ENCODE measurements around the gene C1RL.
"Not testable (repeated sequence)": the region's sequence is repeated elsewhere in the genome, so short reads cannot be mapped to it uniquely, and the experiment has no call there.

The C1RL gene

GRCh38 chr12:7072554-7072953 lies 36.5 kb downstream of the C1RL start:
- H3K4me1 Mint-ChIP-seq: no peaks in the 10 kb centered on the region
- no peak overlapping the region for H3K27ac Mint-ChIP-seq
- ATAC-seq (no peak), DNase-seq (no peak)
- no peaks in the 10 kb centered on the region for H3K9me3 Mint-ChIP-seq
- no peak overlapping the region for H3K4me3 Mint-ChIP-seq
- H3K27me3 Mint-ChIP-seq: peaks cover 23% of the 10 kb centered on the region

DNA sequence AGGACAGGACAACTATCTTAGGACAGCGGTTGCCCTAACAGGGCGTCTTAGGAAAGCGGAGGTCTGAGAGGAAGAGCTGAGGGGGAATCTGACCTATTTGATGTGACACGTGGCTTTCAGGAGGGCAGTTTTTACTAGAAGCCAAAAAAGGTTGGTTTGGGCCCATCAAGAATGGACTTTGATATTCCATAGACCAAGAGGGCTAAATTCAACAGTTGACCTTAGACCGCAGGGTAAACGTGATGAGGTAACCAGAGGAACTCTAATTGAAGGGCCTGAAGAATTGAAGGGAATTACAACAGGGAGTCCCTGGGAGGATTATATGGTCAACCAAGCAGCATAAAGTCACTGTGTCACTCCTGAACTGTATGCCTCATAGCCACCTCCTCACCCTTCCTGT lies 37.0 kb downstream of the C1RL start:
- Mint-ChIP-seq H3K27ac (no peak overlapping the region), H3K9me3 (no peaks in the 10 kb centered on the region), H3K4me3 (no peak overlapping the region), H3K27me3 (peaks cover 23% of the 10 kb centered on the region), H3K4me1 (no peaks in the 10 kb centered on the region)
- ATAC-seq: no peak
- DNase-seq: no peak

DNA sequence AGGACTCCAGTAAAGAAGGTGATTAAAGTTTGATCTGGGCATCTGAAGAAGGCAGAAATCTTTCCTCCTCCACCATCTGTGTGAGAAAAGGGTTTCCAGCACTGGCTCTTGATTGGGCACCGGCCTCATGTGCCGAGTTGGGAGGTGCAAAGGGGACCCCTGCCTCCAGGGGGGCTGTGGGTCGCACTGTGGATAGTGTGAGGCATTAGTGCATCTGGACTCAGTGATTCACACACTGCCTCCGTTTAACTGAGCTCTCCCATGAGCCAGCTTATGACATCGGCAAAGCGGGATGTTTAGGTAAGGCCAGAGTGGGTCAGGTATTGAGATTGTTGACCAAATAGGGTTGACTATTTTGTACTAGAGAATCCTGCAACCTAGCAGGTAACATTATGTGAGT lies 39.6 kb downstream of the C1RL start:
- no peak overlapping the region for H3K27ac Mint-ChIP-seq
- H3K27me3 Mint-ChIP-seq: peaks cover 12% of the 10 kb centered on the region
- H3K4me3 Mint-ChIP-seq: no peak overlapping the region
- DNase-seq (no peak), ATAC-seq (no peak)
- H3K4me1 Mint-ChIP-seq: no peaks in the 10 kb centered on the region
- H3K9me3 Mint-ChIP-seq: no peaks in the 10 kb centered on the region

DNA sequence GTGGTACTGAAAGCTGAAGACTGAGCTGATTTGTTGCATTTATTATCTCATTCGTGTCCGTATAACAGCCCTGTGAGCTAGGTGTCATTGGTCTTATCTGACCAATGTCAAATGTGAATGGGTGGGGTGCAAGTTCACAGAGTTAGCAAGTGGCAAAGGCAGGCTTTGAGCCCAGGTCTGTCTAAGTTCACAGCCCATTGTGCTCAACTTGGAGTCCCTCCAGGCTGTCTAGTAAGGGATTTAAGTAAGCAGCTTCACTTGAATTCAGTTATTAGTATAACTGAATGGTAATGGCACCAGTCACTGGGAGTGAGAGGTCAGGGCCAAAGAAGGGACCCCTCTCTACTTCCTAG lies 40.0 kb downstream of the C1RL start:
- ATAC-seq: no peak
- Mint-ChIP-seq H3K9me3 (no peaks in the 10 kb centered on the region), H3K4me3 (no peak overlapping the region), H3K27ac (no peak overlapping the region), H3K4me1 (no peaks in the 10 kb centered on the region), H3K27me3 (peaks cover 12% of the 10 kb centered on the region)
- DNase-seq: no peak

DNA sequence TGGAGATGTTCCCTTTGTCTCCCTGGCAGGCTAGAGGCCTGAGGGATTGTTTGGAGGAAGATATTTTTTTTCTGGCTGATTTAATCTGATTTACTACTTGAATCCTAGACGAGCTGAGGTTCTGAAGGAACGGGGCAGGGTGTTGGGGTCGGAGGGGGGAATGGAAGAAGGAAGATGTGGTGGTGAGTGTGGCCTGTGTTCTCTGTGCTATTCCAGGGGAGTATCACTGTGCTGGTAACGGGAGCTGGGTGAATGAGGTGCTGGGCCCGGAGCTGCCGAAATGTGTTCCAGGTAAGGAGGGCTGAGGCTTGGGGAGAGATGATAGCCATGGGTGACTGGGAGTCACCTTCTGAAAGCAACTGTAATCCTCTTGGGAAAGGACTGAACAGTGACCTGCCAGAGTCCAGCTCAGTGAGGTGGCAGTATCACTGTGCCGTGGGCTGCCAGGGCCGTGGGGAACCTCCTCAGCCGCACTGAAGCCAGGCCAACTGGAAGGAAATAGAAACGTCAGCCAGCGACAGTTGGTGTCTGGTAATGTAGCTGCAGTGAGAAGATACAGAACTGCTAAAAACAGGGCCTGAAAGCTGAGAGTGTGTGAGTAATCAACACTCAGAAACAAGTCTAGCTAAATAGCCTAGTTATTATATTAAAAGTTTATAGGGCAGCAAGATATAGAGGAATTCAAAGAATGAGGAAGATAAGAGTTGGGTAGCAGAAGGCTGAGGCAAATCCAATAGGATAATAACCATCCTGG lies 40.6 kb downstream of the C1RL start:
- no peaks in the 10 kb centered on the region for H3K4me1 Mint-ChIP-seq
- no peaks in the 10 kb centered on the region for H3K9me3 Mint-ChIP-seq
- ATAC-seq (no peak), DNase-seq (no peak)
- H3K27me3 Mint-ChIP-seq: peaks cover 12% of the 10 kb centered on the region
- peak overlapping the region in 1 of 2 donors; percentile 60 for H3K27ac Mint-ChIP-seq
- no peak overlapping the region for H3K4me3 Mint-ChIP-seq

DNA sequence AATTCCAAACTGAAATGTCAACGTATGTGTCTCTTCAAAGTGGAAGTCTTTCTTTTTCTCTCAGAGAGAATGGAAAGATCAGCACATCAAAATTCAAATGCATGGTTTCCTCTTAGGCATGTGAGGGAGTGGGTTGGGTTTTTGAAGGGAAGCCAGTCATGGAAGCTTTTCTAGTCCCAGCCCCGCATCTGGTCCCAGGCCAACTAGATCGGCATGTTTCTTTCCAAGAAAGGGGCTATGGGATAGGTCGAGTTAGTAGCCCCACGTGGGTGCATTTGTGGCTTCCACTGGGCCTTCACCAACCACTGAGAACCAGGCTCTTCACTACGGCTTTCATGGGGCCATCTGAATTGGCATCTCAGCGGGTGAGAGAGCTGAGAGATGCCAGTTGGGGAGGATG lies 41.9 kb downstream of the C1RL start:
- Mint-ChIP-seq H3K4me1 (no peaks in the 10 kb centered on the region), H3K4me3 (no peak overlapping the region), H3K27me3 (peaks cover 6% of the 10 kb centered on the region), H3K27ac (no peak overlapping the region), H3K9me3 (no peaks in the 10 kb centered on the region)
- ATAC-seq (no peak), DNase-seq (no peak)

DNA sequence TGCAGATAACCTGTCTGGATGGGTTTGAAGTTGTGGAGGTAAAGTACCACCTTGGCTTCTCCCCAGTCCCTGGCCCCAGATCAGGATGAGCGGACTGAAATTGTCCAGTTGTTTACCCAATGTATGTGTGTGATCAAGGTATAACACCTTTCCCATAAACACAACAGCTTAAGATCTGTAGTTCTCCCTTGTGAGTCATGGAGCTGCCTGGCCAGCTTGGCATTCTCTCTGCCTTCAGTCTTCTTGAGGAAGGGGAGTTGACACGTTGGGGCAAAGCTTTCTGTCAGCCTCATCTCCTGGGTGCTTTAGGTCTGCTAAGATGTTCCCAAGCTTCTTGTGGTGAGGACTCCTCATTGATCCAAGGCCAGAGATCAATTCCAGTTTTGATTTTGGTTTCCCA lies 42.4 kb downstream of the C1RL start:
- no peak for ATAC-seq
- Mint-ChIP-seq H3K4me3 (no peak overlapping the region), H3K27ac (peak overlapping the region in 1 of 2 donors; percentile 29), H3K4me1 (no peaks in the 10 kb centered on the region), H3K9me3 (no peaks in the 10 kb centered on the region), H3K27me3 (peaks cover 2% of the 10 kb centered on the region)
- no peak for DNase-seq

DNA sequence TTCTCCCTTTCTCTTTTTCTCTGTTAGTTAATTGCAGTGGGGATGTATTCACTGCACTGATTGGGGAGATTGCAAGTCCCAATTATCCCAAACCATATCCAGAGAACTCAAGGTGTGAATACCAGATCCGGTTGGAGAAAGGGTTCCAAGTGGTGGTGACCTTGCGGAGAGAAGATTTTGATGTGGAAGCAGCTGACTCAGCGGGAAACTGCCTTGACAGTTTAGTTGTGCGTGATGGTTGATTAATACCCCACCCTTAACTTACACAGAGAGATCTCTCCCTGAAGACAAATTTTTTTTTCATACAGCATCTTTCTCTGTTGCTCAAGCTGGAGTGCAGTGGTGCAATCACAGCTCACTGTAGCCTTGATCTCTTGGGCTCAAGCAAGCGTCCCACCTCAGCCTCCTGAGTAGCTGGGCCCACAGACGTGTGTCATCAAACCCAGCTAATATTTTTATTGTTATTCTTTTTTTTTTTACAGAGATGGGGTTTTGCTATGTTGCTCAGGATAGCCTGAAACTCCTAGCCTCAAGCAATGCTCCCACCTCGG lies 43.9 kb downstream of the C1RL start:
- no peak overlapping the region for H3K4me3 Mint-ChIP-seq
- H3K27ac Mint-ChIP-seq: no peak overlapping the region
- peaks cover 16% of the 10 kb centered on the region for H3K27me3 Mint-ChIP-seq
- peaks cover 6% of the 10 kb centered on the region for H3K4me1 Mint-ChIP-seq
- DNase-seq: no peak
- no peak for ATAC-seq
- no peaks in the 10 kb centered on the region for H3K9me3 Mint-ChIP-seq

DNA sequence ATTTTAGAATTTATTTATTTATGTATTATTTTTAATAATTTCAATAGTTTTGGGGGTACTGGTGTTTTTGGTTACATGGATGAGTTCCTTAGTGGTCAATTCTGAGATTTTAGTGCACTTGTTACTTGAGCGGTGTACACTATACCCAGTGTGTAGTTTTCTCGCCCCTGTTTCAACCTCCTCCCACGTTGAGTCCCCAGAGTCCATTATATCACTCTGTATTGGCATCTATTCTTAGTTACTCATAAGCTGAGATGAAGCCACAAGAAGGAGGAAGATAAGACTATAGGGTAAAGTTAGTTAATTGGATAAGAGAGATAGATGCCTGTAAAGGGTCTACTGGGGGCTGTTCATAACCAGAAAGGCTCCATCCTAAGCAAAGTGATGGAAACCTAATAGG lies 44.5 kb downstream of the C1RL start:
- DNase-seq: no peak
- peaks cover 22% of the 10 kb centered on the region for H3K27me3 Mint-ChIP-seq

GRCh38 chr12:7061596-7061995 lies 47.4 kb downstream of the C1RL start:
- ATAC-seq (no peak), DNase-seq (no peak)
- H3K9me3 Mint-ChIP-seq: no peaks in the 10 kb centered on the region
- H3K27ac Mint-ChIP-seq: no peak overlapping the region
- H3K27me3 Mint-ChIP-seq: peaks cover 25% of the 10 kb centered on the region
- H3K4me1 Mint-ChIP-seq: peaks cover 6% of the 10 kb centered on the region
- no peak overlapping the region for H3K4me3 Mint-ChIP-seq

More for the DNA sequence above, 44.5 kb downstream of the C1RL start:
- no peak overlapping the region for H3K4me3 Mint-ChIP-seq
- no peaks in the 10 kb centered on the region for H3K9me3 Mint-ChIP-seq
- H3K4me1 Mint-ChIP-seq: peaks cover 6% of the 10 kb centered on the region
- no peak overlapping the region for H3K27ac Mint-ChIP-seq
- no peak for ATAC-seq

DNA sequence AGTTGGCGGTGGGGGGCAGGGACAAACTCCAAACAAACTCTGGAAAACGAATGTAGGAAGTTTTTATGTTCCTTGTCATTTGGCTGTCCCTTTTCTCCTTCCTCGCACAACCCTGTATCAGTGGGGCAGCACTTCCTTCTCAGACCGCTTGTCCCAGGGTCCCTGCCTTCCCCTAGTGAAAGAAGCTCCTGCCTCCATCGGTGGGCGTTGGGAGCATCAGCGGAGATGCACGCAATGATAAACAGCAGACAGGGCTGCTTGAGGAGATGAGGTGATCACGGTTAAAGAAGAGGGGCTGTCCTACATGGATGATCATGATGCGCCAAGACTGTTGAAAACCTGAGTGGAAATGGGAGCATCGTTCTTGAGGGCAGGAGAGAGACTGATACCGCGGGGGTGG lies 47.9 kb downstream of the C1RL start:
- no peak overlapping the region for H3K4me3 Mint-ChIP-seq
- H3K9me3 Mint-ChIP-seq: no peaks in the 10 kb centered on the region
- H3K27ac Mint-ChIP-seq: no peak overlapping the region
- DNase-seq (no peak), ATAC-seq (no peak)
- peaks cover 25% of the 10 kb centered on the region for H3K27me3 Mint-ChIP-seq
- H3K4me1 Mint-ChIP-seq: peaks cover 6% of the 10 kb centered on the region

GRCh38 chr12:7060353-7060954 lies 48.6 kb downstream of the C1RL start, which contains the start of gene C1S:
C1S (plus strand) TSS chr12:7060718; CDS start chr12:7061913, 1,195 bp downstream.
- peaks cover 6% of the 10 kb centered on the region for H3K4me1 Mint-ChIP-seq
- DNase-seq: no peak
- no peak for ATAC-seq
- H3K27me3 Mint-ChIP-seq: peaks cover 25% of the 10 kb centered on the region
- peak within 1 kb of the TSS in 1 of 2 donors; percentile 94 for H3K27ac Mint-ChIP-seq
- no peak within 1 kb of the TSS for H3K4me3 Mint-ChIP-seq
- H3K9me3 Mint-ChIP-seq: no peaks in the 10 kb centered on the region

- H3K4me3 Mint-ChIP-seq: no peak overlapping the region
- H3K9me3 Mint-ChIP-seq: no peaks in the 10 kb centered on the region
- DNase-seq: no peak
- H3K4me1 Mint-ChIP-seq: peaks cover 6% of the 10 kb centered on the region
- H3K27me3 Mint-ChIP-seq: peaks cover 25% of the 10 kb centered on the region
- no peak overlapping the region for H3K27ac Mint-ChIP-seq
- ATAC-seq: no peak
These were observed 49.2 kb downstream of the C1RL start for GRCh38 chr12:7059780-7060179.

DNA sequence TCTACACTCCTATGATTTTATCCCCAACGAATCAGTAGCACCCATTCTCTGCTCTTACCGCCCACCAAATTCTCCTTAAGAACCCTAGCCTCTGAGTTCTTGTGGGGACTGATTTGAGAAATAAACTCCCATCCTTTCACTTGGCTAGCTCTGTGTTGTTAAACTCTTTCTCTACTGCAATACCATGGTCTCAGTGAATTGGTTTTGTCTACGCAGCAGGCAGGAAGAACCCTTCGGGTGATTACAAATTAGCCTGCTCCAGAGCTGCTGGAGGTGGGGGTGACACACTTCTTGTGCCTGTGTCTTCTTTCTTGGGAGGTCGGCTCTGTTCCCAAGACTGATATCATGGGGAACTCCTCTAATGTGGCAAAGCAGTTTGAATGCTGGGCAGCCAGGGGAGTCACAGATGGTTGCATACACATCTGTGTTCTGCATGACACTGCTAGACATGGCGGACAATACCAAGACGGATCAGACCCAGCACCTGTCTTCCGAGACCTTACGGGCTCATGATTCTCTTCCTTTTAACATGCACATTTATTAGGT lies 50.1 kb downstream of the C1RL start:
- ATAC-seq: no peak
- no peak overlapping the region for H3K4me3 Mint-ChIP-seq
- H3K27ac Mint-ChIP-seq: no peak overlapping the region
- no peak for DNase-seq
- H3K4me1 Mint-ChIP-seq: peaks cover 6% of the 10 kb centered on the region
- H3K27me3 Mint-ChIP-seq: peaks cover 25% of the 10 kb centered on the region
- H3K9me3 Mint-ChIP-seq: no peaks in the 10 kb centered on the region

- Mint-ChIP-seq H3K4me1 (peaks cover 6% of the 10 kb centered on the region), H3K9me3 (no peaks in the 10 kb centered on the region), H3K27me3 (peaks cover 27% of the 10 kb centered on the region), H3K4me3 (no peak overlapping the region), H3K27ac (no peak overlapping the region)
- ATAC-seq (no peak), DNase-seq (no peak)
These were observed 50.7 kb downstream of the C1RL start for GRCh38 chr12:7058163-7058845.

GRCh38 chr12:7055736-7056135 lies 53.3 kb downstream of the C1RL start:
- not testable (repeated sequence) for H3K4me3 Mint-ChIP-seq, ATAC-seq, H3K4me1 Mint-ChIP-seq, DNase-seq, H3K27ac Mint-ChIP-seq, H3K9me3 Mint-ChIP-seq
- peaks cover 37% of the 10 kb centered on the region for H3K27me3 Mint-ChIP-seq

Measured in stimulated activated naive CD8-positive, alpha-beta T cell treated with anti-CD3 and anti-CD28 coated beads, Interleukin-15, amount 100 ng/mL, for 72 hours (primary cell).